Measurements from ENCODE around the gene TEKT5.
"Not testable (repeated sequence)": the region's sequence is repeated elsewhere in the genome, so short reads cannot be mapped to it uniquely, and the experiment has no call there.

TEKT5 gene

DNA sequence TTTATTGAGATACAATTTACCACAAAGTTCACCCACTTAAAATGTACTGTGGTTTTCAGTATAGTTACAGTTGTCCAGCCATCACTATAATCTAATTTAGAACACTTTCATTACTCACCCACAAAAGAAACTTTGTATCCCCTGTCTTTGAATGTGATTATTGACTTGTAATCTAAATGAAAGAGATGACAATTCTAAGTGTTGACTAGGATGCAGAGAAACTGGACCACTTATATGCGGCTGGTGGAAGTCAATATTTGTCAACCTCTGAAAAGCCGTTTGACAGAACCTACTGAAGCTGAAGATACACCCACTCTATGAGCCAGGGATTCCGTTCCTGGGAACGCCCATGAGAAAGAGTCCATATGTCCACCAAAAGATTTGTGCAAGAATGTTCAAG is 36.8 kb downstream of the TEKT5 start:
- no peak for DNase-seq

DNA sequence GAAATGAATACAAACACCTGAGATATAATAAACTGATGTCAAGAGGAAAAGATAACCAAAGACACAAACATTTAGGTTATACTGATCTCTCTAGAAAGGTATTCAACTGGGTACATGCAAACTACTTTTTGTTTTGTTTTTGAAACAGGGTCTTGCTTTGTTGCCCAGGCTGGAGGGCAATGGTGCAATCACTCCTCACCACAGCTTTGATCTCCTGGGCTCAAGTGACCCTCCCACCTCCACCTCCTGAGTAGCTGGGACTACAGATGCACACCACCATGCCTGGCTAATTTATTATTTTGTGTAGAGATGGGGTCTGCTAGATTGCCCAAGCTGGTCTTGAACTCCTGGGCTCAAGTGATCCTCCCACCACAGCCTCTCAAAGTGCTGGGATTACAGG is 38.1 kb downstream of the TEKT5 start:
- DNase-seq, result no peak

DNA sequence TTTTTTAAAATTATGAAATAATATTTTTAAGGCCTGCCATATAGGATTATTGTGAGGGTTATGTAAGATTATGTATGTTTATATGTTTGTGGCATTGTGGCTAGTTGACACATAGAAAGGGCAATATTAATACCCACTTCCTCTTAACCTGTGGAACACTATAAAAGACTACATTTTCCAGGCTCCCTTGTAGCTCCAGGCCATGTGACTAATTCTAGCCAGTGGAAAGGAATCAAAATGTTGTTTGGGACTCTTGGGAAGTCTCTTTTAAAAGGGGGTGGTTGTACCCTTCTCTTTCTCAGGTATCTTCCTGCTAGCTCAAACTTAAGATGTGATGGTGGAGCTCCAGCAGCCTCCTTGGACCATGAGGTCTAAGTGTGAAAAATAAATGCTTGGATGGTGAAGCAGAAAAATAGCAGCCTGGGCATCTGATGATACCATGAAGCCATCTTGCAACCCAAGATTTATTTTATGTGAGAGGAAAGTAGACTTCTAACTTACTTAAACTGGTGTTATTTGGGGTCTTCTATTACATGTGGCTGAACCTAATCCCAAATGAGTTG is 39.2 kb downstream of the TEKT5 start:
- no peak for DNase-seq

DNA sequence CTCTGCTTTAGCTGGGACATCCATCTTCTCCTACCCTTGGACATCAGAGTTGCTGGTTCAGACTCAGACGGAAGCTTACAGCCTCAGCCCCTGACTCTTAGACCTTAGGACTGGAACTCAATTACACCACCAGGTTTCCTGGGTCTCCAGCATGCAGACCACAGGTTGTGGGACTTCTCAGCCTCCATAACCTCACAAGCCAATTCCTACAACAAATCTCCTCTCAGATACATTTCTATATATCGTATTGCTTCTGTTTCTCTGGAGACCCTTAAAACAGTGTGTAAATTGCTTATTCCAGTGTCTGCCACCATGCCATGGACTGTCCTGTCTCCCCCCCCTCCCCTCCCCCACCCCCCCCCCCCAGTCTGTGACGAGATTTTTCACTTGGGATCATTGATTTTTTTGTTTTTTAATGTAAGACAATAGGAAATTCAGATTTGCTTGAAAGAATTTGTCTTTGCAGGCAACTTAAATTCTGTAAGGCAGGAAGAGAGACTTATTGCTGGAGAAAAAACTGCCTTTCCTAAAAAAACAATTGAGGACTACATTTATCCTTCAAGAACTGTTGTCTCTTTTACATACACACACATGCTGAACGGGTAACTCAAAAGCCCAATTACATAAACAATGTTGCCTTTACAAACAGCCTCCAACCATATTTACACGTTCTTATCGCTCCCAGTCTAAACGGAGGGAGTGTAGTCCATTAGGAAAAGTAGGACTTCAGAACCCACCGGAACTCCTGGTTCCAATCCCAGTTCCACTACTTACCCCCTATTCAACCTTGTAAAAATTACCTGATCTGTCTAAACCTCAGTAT is 39.9 kb downstream of the TEKT5 start:
- no peak for DNase-seq

DNA sequence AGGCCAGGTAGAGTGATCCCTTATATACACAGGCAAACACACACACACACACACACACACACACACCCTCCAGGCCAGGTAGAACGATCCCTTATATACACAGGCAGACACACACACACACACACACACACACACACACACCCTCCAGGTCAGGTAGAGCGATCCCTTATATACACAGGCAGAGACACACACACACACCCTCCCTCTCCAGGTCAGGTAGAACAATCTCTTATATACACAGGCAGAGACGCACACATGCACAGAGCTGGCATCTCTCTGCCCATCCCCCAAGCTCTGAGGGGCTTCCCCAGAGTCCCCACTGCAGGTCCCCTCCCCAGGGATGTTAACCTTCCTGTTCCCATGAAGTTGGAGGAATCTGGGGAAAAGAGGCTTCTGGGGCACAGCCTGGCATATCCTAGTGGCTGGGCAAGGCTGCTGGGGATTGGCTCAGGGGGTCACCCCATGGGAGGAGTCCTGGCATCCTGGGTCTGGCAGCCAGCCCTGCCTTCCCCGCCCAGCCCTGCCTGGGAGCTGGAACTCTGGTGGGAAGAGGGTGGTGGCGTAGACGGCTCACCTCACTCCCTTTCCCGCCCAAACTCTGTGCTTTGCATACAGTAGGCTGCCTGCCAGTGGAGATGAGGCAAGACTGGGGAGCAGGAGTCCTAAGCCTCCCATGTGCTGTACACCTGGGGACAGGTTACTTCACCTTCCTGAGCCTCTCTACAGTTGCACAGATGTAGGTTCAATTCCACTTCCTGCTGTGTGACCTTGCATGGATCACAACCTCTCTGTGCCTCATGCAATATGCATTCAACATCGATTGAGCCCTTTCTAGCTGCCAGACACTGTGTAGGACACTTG is 41.8 kb downstream of the TEKT5 start:
- DNase-seq, result no peak

DNA sequence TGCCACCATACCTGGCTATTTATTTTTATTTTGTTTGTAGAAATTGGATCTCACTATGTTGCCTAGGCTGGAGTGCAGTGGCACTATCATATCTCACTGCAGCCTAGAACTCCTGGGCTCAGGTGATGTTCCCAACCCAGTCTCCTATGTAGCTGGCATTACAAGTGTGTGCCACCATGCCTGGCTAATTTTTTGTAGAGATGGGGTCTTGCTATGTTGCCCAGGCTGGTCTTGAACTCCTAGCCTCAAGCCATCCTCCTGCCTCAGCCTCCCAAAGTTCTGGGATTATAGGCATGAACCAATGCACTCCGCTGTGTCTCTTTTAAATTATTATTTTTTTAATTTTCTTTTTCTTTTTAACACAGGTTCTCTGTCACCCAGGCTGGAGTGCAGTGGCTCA is 45.6 kb downstream of the TEKT5 start:
- not testable (repeated sequence) for DNase-seq

DNA sequence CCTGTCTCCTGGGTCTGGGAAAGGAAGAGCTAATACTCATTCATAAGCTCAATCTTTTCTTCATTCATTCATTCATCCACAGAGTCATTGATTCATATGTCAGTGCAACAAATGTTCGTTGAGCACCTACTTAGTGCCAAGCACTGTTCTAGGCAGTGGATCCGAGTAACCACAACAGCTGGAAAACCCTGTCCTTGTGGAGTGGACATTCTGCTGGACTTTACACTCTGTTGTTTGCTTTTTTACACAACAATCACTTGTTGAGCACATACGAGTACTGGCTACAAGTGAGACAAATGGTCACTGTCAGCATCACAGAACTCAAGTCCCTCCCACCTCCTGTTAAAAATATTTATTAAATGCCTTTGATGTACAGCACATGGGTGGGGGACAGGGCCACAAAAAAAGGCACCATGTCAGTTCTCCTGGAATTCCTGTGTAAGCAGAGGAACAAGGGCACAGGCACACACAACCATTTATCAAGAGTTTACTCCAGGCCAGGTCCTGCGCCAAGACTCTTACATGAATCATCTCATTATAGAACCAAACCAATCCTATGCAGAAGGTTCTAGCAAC is 46.9 kb downstream of the TEKT5 start:
- no peak for DNase-seq

DNA sequence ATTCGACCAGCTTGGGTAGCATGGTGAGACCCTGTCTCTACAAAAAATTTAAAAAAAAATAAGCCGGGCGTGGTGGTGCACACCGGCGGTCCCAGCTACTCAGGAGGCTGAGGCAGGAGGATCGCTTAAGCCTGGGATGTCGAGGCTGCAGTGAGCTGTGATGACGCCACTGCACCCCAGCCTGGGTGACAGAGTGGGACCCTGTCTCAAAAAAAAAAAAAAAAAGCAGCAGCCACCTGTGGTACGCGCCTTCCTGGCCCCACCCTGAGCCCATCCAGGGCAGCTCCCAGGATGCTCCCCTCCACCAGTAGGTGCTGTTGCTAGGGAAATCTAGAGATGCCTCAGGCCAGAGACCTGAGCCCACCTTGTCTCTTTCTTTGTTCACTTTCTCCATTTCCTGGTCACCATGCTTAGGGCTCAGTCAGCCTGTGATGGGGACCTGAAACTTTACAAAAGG is 47.4 kb downstream of the TEKT5 start:
- DNase-seq, result no peak

DNA sequence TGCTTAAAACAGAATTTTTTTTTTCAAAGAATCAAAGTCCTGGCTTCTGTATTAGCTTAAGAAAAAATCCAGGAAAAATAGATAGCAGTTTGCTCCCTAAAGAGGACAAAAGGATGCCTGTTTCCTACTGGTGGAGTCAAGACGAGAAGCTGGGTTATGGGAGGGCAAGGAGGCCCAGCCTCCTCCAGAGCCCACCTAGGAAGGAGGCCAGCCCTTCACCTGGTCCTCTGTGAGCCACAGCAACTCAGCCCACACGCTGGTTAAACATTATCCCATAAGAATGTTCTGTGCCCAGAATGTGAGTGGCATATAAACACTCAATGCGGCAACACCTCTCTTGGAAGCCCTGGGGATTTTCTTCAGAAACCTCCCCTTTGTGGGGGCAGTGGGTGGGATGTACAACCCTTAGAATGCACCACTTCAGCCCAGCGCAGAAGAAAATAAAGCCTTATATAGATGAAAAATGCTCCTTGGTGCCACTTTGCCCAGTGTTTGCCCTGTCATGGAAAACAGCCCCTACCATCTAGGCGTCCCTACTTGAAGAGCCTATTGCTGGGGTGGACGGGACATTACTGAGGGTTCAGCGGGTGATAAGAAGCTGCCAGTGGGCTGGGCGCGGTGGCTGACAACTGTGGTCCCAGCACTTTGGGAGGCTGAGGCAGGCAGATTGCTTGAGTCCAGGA is 48.0 kb downstream of the TEKT5 start:
- DNase-seq, result no peak

DNA sequence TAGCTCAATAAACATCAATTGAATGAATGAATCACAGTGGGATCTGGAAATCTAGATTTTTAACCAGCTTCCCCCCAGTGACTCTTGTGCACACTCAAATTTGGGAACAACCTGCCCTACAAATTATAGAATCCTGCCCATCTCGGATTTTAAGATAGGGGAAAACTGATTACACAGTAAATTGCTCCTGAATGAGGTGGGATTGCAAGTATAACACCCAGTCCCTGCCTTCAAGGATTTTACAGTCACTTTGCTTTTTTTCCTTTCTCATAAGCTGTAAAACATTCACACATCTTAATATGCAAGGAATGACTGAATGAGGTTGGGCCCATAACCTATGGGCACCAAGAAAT is 48.5 kb downstream of the TEKT5 start:
- DNase-seq, result no peak

DNA sequence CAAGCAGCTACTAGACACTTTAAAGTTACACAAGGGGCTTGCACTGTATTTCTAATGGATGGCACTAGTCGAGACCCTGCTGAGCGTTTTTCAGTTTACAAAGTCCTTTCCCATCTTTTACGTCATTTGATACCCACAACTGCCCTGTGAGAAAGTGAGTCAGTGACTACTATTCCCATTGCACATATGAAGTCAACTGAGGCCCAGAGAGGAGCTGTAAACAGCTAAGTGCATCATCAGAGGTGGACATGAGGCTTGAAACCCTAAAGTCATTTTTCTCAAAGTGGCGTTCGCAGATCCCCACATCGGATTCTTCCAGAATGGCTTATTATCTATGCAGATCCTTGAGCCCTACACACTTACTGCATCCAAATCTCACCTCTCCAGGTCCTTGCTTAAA is 50.6 kb downstream of the TEKT5 start:
- no peak for DNase-seq

DNA sequence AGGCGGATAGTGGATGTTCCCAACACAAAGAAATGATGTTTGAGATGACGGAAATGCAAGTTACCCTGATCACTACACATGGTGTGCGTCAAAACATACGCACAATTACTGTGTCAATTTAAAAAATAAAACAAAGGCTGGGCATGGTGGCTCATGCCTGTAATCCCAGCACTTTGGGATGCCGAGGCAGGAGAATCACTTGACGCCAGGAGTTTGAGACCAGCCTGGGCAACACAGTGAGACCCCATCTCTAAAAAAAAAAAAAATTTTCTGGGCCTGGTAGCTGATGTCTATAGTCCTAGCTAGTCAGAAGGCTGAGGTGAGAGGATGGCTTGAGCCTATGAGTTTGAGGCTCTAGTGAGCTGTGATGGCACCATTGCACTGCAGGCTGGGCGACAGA is 51.8 kb downstream of the TEKT5 start:
- no peak for DNase-seq

DNA sequence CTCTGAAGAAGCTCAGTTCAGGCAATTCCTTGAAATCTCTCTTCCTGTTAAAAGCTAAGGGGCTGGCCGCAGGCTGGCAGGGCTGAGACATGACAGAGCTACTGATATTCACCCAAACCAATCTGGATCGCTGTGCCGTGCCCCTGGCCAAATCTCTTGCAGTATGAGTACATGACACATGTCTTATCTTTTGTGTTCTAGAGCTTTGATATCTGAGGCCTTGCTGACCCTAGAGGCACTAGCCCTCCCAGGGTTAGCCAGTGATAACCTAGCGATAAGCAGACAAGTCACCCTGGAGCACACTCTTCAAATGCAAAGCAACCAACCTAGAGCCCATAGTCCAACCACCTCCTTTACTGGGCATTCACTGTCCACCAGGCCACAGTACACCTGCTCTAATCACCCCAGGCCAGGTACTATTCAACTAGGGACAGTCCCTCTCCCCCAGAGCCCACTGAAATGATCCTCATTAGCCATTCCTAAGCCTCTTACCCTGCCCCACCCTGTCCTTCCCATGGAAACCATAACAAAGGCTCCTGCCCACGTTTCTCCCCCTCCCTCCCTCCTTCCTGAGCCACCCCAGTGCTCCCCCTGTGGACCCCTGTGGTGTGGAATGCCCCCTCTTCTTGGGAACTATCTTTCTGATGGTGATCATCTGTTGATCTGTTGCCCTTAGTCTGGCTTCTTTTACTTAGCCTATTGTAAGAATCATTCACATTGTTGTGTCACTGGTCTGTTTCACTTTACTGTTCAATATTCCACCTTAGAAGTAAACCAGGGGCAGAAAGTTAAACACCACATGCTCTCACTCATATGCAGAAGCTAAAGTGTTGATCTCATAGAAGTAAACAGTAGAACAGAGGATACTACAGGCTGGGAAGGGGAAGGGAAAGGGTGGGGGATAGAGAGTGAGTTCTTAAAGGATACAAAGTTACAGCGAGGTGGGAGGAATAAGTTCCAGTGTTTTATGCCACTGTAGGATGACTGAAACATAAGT is 52.5 kb downstream of the TEKT5 start:
- DNase-seq, result no peak

DNA sequence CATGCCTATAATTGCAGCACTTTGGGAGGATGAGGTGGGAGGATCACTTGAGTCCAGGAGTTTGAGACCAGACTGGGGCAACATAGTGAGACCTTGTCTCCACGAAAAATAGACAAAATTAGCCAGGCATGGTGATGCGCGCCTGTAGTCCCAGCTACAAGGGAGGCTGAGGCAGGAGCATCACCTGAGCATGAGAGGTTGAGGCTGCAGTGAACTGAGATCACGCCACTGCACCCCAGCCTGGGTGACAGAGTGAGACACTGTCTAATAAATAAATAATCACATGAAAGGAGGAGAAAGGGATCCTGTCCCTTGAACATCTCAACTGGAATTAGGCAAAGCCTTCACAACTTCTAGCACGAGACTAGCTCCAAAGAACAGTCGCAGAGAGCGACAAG is 53.2 kb downstream of the TEKT5 start:
- no peak for DNase-seq

DNA sequence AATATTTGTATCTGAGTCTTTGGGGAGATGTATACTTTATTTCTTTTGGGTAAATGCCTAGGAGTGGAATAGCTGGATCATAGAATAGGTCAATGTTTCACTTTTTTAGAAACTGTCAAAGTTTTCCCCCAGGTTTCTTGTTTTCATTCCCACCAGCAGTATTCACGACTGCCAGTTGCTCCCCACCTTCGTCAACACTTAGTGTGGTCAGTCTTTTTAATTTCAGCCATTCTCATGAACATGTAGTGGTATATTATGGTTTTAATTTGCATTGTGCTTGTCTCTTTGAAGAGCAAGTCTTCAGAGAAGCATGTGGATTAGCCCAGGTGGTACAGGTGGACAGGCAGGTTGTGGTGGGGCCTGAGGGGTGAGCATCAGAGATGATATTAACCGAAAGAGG is 53.8 kb downstream of the TEKT5 start:
- no peak for DNase-seq

DNA sequence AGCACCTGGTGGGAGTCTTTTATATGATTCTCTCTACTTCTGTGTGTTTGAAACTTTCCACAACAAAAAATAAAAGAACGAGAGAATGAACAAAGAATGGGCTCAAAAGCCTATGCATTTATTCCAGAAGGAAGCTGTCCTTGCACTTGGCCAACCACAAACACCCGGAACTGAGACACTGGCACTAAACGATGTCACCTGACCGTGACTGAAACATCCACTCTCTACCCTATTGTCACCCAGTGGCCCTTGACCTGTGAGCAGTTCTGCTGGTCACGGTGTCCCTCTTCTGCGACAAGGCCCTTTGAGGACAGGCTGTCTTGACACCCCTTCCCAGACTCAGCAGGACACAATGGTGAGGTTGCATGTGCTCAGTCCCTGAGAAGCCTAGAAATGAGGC is 56.6 kb downstream of the TEKT5 start:
- no peak for DNase-seq

DNA sequence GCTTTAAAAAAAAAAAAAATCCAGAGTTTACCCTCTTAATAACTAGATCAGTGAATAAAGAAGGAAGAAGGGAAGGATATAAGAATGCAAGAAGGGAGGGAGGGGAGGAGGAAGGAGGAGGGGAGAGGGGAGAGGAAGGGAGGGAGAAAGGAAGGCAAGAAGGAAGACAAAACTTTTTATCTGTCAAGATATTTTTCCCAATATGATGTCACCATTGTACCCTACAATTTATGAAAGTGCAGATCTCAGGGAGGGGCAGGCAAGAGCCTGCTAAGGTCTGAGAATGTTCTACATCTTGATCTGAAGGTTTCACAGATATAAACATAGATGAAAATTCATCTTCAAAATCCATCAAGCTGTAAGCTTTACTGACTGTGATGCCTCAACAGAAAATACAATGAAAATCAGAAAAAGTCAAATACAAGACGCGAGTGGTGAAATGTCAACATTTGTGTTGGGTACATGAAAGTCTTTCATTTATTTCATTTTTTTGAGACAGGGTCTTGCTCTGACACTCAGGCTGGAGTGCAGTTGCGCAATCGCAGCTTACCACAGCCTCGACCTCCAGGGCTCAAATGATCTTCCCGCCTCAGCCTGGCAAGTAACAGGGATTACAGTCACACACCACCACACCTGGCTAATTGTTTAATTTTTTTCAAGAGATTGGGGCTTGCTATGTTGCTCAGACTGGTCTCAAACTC is 57.2 kb downstream of the TEKT5 start:
- DNase-seq, result no peak

DNA sequence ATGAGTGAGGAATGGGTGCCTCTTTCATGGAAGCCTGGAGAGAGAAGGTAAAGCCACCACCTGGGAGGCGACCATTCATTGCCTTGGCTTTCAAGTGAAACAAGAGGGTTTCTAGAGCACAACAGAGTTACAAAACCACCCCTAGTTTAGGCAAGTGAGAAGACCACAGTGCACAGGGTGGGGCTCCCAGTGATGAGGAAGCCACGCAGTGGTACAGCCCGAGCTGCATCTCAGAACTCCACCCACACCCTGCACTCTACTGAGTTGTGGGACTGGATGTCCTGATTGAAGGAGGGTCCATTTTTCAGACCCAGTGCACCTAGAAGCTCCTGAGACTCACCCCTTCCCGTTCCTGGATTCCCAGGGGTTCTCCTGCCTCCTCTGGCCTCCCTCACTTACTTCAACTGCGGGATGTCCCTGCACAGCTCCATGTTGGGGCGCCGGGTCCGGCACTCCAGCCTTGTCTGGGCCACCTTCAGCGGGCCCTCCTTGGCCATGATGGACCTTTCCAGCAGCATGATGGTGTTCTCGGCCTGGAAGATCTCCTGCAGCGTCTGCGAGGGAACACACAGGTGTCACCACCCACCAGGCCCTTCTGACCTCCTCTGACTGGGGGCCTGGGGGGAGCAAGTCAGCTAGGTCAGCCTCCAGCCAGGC is 59.2 kb downstream of the TEKT5 start:
- no peak for DNase-seq

DNA sequence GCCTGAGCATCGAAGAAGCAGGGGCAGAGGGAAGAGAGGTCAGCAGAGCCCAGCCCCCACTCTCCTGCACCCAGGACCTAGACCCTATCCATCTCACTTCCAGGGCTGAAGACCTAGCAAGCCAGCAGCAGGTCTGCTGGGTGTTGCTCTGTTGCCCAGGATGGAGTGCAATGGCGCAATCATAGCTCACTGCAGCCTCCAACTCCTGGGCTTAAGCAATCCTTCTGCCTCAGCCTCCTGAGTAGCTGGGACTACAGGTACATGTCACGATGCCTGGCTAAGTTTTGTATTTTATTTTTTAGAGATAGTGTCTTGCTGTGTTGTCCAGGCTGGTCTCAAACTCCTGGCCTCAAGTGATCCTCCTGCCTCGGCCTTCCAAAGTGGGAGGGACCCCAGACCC is 61.3 kb downstream of the TEKT5 start:
- DNase-seq, result not testable (repeated sequence)

DNA sequence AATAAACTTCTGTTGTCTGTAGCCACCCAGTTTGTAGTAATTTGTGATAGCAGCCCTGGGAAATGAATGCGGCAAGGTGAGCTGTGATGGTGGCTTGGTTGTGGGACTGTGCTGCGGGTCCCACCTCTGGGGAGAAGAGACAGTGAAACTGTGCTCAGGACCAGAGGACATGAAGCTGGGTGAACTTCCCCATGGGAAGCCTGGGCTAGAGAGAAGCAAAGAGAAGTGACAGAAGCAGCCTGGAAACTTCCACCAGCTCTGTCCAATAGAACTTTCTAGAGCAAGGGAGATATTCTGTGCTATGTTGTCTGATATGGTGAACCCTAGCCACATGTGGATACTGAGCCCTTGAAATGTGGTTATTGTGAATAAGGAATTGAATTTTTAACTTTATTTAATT is 62.8 kb downstream of the TEKT5 start:
- DNase-seq, result no peak

DNA sequence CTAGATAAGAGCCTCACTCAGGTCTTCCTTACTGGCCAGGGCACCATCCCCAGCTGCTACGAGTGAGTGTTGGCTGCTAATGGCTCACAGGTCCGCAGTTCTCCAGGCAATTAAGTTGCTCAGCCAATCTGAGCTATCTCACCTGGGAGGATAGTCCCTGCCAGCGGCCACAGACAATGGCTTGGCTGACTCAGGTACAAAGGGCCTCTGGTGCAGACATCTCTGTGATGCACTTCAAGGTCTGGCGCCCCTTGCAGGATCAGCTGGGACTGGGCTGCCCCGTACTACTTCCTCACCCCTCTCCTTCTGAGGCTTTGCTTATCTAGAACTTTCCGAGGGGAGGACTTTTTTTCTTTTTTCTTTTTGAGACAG is 65.2 kb downstream of the TEKT5 start:
- no peak for DNase-seq

Measured in activated CD4-positive, alpha-beta T cell treated with anti-CD3 and anti-CD28 coated beads, Interleukin-2, amount 50 U/mL, for 48 hours (primary cell).